BLaER1 treated with 17β-estradiol and CSF1 and Interleukin-3, amounts not matched to agents 10 nM and 100 nM (cell line): ENCODE data around the gene GRK6.

Experiments used
- H3K27ac ChIP-seq, 11 experiments: shearing (Covaris generic); formaldehyde crosslinking; 2 replicates each; pipeline ENCODE4 v1.8.1; 2022
- H3K27me3 ChIP-seq, 11 experiments: shearing (Covaris generic); formaldehyde crosslinking; 2 replicates each; pipeline ENCODE4 v1.8.1; 2022
- H3K36me3 ChIP-seq, 11 experiments: shearing (Covaris generic); formaldehyde crosslinking; 2 replicates each; pipeline ENCODE4 v1.8.1; 2022
- H3K4me1 ChIP-seq, 10 experiments: shearing (Covaris generic); formaldehyde crosslinking; 2 replicates each; pipeline ENCODE4 v1.8.1; 2022
- H3K4me2 ChIP-seq, 11 experiments: shearing (Covaris generic); formaldehyde crosslinking; 2 replicates each; pipeline ENCODE4 v1.8.1; 2022
- H3K4me3 ChIP-seq, 10 experiments: shearing (Covaris generic); formaldehyde crosslinking; 2 replicates each; pipeline ENCODE4 v1.8.1; 2022
- H3K9ac ChIP-seq, 11 experiments: shearing (Covaris generic); formaldehyde crosslinking; 2 replicates each; pipeline ENCODE4 v1.8.1; 2022
- H3K9me3 ChIP-seq, 11 experiments: shearing (Covaris generic); formaldehyde crosslinking; replicated peaks in 1 of 11; 2 replicates each; pipeline ENCODE4 v1.8.1; 2022
- H4K20me1 ChIP-seq, 11 experiments: shearing (Covaris generic); formaldehyde crosslinking; 2 replicates each; pipeline ENCODE4 v1.8.1; 2022
- Cebpa-rat ChIP-seq, 11 experiments: shearing (Covaris generic); IDR thresholded peaks; 2 replicates each; pipeline ENCODE4 v1.8.1; 2022

The GRK6 gene

GRCh38 chr5:177454397-177455035 lies 28.0 kb downstream of the GRK6 start:
- H3K4me3 ChIP-seq = peak overlapping the region; percentile 62 to 82 (median 68)
- H3K27ac ChIP-seq = peak overlapping the region in 10 of 11 experiments; percentile 63 to 87 (median 74); a peak in 20 of 22 replicates
- H3K4me1 ChIP-seq = peaks cover 24 to 86% (median 73%) of the 10 kb centered on the region in 10 experiments
- TF ChIP-seq Cebpa-rat (IDR thresholded peaks at IDR 0.05) = no peak
- H3K9ac ChIP-seq = peak overlapping the region; percentile 63 to 86 (median 75)
- 0 out of 22 replicates have a peak, but pooled peaks cover 0 to 9% (median 0%) of the 10 kb centered on the region in 11 experiments for H3K27me3 ChIP-seq
- H3K4me2 ChIP-seq = peak overlapping the region; percentile 95 to 100 (median 99)
- H4K20me1 ChIP-seq = peaks cover 5 to 76% (median 60%) of the 10 kb centered on the region in 11 experiments; a peak in 21 of 22 replicates
- H3K9me3 ChIP-seq = no peaks in the 10 kb centered on the region
- H3K36me3 ChIP-seq = peaks cover 13 to 28% (median 27%) of the 10 kb centered on the region in 11 experiments; a peak in 21 of 22 replicates

DNA sequence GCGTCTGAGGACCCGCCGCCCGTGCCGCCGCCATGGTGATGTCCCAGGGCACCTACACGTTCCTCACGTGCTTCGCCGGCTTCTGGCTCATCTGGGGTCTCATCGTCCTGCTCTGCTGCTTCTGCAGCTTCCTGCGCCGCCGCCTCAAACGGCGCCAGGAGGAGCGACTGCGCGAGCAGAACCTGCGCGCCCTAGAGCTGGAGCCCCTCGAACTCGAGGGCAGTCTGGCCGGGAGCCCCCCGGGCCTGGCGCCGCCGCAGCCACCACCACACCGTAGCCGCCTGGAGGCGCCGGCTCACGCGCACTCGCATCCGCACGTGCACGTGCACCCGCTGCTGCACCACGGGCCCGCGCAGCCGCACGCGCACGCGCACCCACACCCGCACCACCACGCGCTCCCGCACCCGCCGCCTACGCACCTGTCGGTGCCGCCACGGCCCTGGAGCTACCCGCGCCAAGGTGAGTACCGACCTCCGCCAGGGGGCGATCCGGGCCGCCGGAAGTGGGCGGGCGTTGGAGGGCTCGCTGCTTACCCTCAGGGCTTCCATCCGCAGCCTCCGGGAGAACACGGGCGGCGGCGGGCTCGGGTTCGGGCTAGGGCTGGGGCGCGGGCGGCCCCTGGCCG lies 28.7 kb downstream of the GRK6 start:
- Histone ChIP-seq H3K9ac (peak overlapping the region; percentile 63 to 86 (median 75)), H3K9me3 (no peaks in the 10 kb centered on the region), H3K36me3 (peaks cover 15 to 35% (median 33%) of the 10 kb centered on the region in 11 experiments; a peak in 21 of 22 replicates), H4K20me1 (peaks cover 5 to 76% (median 60%) of the 10 kb centered on the region in 11 experiments; a peak in 21 of 22 replicates), H3K27ac (peak overlapping the region in 10 of 11 experiments; percentile 63 to 87 (median 74); a peak in 20 of 22 replicates), H3K4me1 (peaks cover 19 to 86% (median 67%) of the 10 kb centered on the region in 10 experiments), H3K4me3 (peak overlapping the region; percentile 62 to 82 (median 68)), H3K27me3 (0 out of 22 replicates have a peak, but pooled peaks cover 0 to 9% (median 0%) of the 10 kb centered on the region in 11 experiments), H3K4me2 (peak overlapping the region; percentile 95 to 100 (median 99))
- no peak for TF ChIP-seq Cebpa-rat (IDR thresholded peaks at IDR 0.05)

DNA sequence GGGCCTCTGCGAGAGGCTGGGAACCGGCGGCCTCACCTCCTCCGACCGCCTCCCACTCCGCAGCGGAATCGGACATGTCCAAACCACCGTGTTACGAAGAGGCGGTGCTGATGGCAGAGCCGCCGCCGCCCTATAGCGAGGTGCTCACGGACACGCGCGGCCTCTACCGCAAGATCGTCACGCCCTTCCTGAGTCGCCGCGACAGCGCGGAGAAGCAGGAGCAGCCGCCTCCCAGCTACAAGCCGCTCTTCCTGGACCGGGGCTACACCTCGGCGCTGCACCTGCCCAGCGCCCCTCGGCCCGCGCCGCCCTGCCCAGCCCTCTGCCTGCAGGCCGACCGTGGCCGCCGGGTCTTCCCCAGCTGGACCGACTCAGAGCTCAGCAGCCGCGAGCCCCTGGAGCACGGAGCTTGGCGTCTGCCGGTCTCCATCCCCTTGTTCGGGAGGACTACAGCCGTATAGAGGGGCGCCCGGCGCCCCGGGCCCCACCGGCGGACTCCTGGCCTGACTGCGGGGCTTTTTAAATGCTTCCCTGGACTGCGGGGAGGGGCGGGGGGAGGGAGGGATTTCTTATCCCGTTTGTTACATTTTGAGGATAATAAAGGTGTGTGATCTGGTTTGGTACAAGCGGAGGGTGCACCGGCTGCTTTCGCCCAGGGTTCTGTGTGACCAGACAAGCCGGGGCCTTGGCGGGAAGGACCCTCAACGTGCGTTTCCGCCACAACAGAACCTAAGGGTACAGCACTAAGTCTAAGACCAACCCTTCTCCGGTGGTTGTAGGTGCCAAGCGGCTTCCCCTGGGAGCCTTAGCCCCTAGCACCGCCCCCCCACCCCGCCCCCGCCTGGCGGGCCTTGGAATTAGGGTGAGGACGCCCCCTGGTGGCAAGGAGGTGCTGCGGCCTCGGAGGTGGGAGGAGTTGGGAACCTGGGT lies 29.4 kb downstream of the GRK6 start:
- H3K9ac ChIP-seq = peak overlapping the region; percentile 63 to 86 (median 75)
- H3K4me1 ChIP-seq = peaks cover 19 to 85% (median 60%) of the 10 kb centered on the region in 10 experiments
- TF ChIP-seq Cebpa-rat (IDR thresholded peaks at IDR 0.05) = no peak
- H3K27me3 ChIP-seq = 0 out of 22 replicates have a peak, but pooled peaks cover 0 to 9% (median 0%) of the 10 kb centered on the region in 11 experiments
- peak overlapping the region in 9 of 11 experiments; percentile 63 to 87 (median 76); a peak in 17 of 22 replicates for H3K27ac ChIP-seq
- peaks cover 5 to 75% (median 62%) of the 10 kb centered on the region in 11 experiments; a peak in 21 of 22 replicates for H4K20me1 ChIP-seq
- peak overlapping the region; percentile 95 to 100 (median 99) for H3K4me2 ChIP-seq
- peaks cover 17 to 42% (median 40%) of the 10 kb centered on the region in 11 experiments; a peak in 21 of 22 replicates for H3K36me3 ChIP-seq
- H3K9me3 ChIP-seq = no peaks in the 10 kb centered on the region
- peak overlapping the region; percentile 62 to 82 (median 68) for H3K4me3 ChIP-seq

- peak overlapping the region; percentile 65 to 100 (median 71) for H3K4me2 ChIP-seq
- no peaks in the 10 kb centered on the region for H3K9me3 ChIP-seq
- H4K20me1 ChIP-seq = peaks cover 5 to 79% (median 62%) of the 10 kb centered on the region in 11 experiments; a peak in 21 of 22 replicates
- no peak for TF ChIP-seq Cebpa-rat (IDR thresholded peaks at IDR 0.05)
- H3K4me1 ChIP-seq = peaks cover 24 to 87% (median 64%) of the 10 kb centered on the region in 10 experiments
- 0 out of 22 replicates have a peak, but pooled peaks cover 0 to 9% (median 0%) of the 10 kb centered on the region in 11 experiments for H3K27me3 ChIP-seq
- peak overlapping the region in 1 of 10 experiments; percentile 19; a peak in 2 of 20 replicates for H3K4me3 ChIP-seq
- peak overlapping the region in 2 of 11 experiments; percentile 7 to 21; a peak in 1 of 22 replicates for H3K27ac ChIP-seq
- H3K36me3 ChIP-seq = peaks cover 17 to 48% (median 44%) of the 10 kb centered on the region in 11 experiments; a peak in 21 of 22 replicates
- peak overlapping the region in 5 of 11 experiments; percentile 1 to 48 (median 42); a peak in 6 of 22 replicates for H3K9ac ChIP-seq
Observed at GRCh38 chr5:177456591-177456964, 30.1 kb downstream of the GRK6 start.

GRCh38 chr5:177456976-177457851 lies 30.7 kb downstream of the GRK6 start:
- Histone ChIP-seq H3K4me3 (no peak overlapping the region; a peak in 1 of 20 replicates), H3K4me1 (peaks cover 30 to 87% (median 64%) of the 10 kb centered on the region in 10 experiments), H3K9ac (peak overlapping the region in 5 of 11 experiments; percentile 1 to 48 (median 42); a peak in 6 of 22 replicates), H3K27me3 (0 out of 22 replicates have a peak, but pooled peaks cover 0 to 9% (median 0%) of the 10 kb centered on the region in 11 experiments), H3K4me2 (peak overlapping the region; percentile 65 to 100 (median 71); a peak in 21 of 22 replicates), H4K20me1 (peaks cover 5 to 85% (median 64%) of the 10 kb centered on the region in 11 experiments; a peak in 21 of 22 replicates), H3K9me3 (no peaks in the 10 kb centered on the region), H3K36me3 (peaks cover 17 to 52% (median 49%) of the 10 kb centered on the region in 11 experiments; a peak in 21 of 22 replicates), H3K27ac (peak overlapping the region in 4 of 11 experiments; percentile 7 to 21 (median 12); a peak in 2 of 22 replicates)
- no peak for TF ChIP-seq Cebpa-rat (IDR thresholded peaks at IDR 0.05)

DNA sequence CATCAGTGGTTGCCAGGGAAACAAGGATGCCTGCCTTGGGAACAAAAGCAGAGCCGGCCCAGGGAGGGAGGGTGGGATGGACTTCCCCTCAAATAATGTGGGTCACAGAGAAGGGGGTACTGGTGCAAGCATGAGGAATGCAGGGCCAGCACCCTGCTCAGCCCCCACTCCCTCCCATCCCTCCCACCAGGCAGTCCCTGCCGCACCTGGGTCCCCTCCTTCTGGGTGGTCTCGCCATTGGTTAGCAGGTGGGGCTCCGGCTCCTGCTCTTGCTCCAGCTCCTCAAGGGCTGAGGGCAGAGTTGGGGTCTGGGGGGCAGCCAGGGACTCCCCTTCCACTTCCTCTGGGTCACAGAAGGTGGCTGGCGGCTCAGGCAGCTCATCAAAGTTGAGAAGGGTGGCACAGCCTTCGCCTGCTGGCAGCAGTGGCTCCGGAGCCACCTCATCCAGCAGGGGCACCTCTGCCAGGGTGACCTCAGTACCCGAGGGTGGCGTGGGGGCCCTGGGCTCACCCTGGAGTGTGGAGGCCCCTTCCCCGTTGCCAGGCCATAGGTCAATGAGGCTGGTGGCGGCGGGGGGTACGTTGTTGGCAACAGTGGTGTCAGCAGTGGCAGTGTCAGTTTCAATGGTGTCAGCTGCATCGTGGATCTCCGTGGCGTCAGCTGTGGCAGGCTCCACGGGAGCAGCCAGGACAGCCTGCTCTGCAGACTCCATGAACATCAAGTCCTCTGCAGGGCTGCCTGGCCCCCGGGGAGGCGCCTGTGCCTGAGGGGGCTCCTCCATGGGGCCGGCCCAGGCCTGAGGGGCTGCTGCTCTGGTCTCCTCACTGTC lies 31.6 kb downstream of the GRK6 start:
- Histone ChIP-seq H3K4me3 (no peak overlapping the region), H4K20me1 (peaks cover 5 to 88% (median 62%) of the 10 kb centered on the region in 11 experiments; a peak in 21 of 22 replicates), H3K4me2 (peak overlapping the region in 1 of 11 experiments; percentile 28; a peak in 1 of 22 replicates), H3K4me1 (peaks cover 38 to 87% (median 64%) of the 10 kb centered on the region in 10 experiments), H3K27me3 (0 out of 22 replicates have a peak, but pooled peaks cover 0 to 8% (median 0%) of the 10 kb centered on the region in 11 experiments), H3K9ac (no peak overlapping the region), H3K9me3 (no peaks in the 10 kb centered on the region), H3K36me3 (peaks cover 17 to 56% (median 49%) of the 10 kb centered on the region in 11 experiments; a peak in 21 of 22 replicates), H3K27ac (peak overlapping the region in 2 of 11 experiments; percentile 46 to 62; a peak in 4 of 22 replicates)
- TF ChIP-seq Cebpa-rat (IDR thresholded peaks at IDR 0.05) = no peak
